ENCODE data around the gene WBP2. TPM values are rescaled to one million over a fixed set of nuclear protein-coding genes. Genes with fewer than 3 reads are reported as not detected.

The WBP2 gene
- total RNA-seq, 2 donors from 2014 or later = 100.0 to 163 TPM

DNA sequence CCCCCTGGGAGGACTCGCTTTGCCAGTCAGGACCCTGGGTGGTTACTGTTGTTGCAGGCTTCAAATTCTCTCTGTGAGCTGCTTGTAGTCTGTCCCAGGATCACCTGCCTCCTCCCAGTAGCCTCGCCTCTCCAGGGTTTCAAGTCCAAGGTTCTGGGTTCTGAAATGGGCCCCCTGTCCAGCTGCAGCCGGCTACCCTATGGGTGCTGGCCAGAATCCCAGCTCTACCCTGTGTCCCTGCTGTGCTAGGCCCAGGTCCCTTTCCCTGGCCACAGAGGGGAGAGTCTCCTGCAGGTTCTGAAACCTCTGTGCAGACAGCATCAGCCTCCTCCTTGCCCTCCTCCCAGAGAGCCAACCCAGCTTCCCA, 32.4 kb downstream of the WBP2 start:
- TF ChIP-seq, protein P1, sequence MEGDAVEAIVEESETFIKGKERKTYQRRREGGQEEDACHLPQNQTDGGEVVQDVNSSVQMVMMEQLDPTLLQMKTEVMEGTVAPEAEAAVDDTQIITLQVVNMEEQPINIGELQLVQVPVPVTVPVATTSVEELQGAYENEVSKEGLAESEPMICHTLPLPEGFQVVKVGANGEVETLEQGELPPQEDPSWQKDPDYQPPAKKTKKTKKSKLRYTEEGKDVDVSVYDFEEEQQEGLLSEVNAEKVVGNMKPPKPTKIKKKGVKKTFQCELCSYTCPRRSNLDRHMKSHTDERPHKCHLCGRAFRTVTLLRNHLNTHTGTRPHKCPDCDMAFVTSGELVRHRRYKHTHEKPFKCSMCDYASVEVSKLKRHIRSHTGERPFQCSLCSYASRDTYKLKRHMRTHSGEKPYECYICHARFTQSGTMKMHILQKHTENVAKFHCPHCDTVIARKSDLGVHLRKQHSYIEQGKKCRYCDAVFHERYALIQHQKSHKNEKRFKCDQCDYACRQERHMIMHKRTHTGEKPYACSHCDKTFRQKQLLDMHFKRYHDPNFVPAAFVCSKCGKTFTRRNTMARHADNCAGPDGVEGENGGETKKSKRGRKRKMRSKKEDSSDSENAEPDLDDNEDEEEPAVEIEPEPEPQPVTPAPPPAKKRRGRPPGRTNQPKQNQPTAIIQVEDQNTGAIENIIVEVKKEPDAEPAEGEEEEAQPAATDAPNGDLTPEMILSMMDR (IDR thresholded peaks at IDR 0.05) = no peak
- DNase-seq (ENCODE audit: low spot score) = no peak
- Histone ChIP-seq H3K9me3 (no peaks in the 10 kb centered on the region), H3K27me3 (no peaks in the 10 kb centered on the region), H3K4me3 (no peak overlapping the region), H3K4me1 (peaks cover 0 to 29% of the 10 kb centered on the region in 2 donors), H3K36me3 (peaks cover 69% of the 10 kb centered on the region), H3K27ac (peak overlapping the region in 1 of 2 donors; percentile 31)

DNA sequence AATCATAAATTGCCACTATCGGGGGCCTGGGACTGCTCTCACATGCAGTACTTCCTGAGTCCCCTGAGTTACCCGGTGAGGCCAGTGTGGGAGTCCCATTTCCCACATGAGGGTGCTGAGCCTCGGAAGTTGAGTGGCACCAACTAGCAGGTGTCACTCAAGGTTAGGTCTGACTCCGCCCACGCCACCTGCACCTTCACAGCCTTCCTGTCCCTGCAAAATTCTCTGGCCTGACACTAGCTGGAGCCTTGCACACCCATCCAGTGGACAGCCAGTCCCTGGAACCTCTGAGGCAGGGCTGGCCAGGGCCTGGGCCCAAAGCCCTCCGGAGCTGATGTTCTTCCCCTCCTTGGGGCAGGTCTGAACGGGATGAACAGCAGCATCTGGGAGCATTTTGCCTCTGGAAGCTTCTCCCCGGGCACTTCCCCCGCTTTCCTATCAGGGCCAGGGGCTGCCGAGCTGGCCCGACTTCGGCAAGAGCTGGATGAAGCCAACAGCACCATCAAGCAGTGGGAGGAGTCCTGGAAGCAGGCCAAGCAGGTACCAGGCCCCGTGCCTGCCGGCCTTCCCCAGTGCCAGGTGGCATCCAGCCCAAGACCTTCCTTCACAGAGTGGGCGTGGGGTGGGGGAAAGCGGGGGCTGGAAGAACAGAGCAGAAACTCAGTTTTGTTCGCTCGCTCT, 32.9 kb downstream of the WBP2 start:
- TF ChIP-seq, protein P1 (IDR thresholded peaks at IDR 0.05) = no peak
- H3K27ac ChIP-seq = peak overlapping the region in 1 of 2 donors; percentile 31
- H3K36me3 ChIP-seq = peaks cover 74% of the 10 kb centered on the region
- no peak for DNase-seq (ENCODE audit: low spot score)
- H3K27me3 ChIP-seq = no peaks in the 10 kb centered on the region
- no peaks in the 10 kb centered on the region for H3K9me3 ChIP-seq
- no peak overlapping the region for H3K4me3 ChIP-seq
- peaks cover 0 to 24% of the 10 kb centered on the region in 2 donors for H3K4me1 ChIP-seq

DNA sequence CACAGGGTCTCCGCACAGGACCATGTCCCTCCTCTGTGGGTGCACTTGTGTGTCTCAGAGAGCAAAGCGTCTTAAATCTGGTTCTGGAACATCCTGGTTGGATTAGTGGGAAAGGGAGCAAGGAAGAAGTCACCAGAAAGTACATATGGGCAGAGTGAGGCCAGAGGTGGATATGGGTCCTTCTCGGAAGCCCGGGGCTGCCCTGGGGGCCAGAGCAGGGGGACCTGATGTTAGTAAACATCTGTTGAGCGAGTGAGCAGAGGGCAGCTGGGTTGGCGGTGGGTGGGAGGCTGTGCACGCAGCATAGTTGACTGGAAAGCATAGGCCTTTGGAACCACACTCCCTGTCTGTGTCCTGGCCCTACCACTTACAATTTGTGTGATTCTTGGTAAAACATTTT, 33.6 kb downstream of the WBP2 start:
- Histone ChIP-seq H3K4me1 (peaks cover 0 to 17% of the 10 kb centered on the region in 2 donors), H3K27me3 (no peaks in the 10 kb centered on the region), H3K9me3 (no peaks in the 10 kb centered on the region), H3K27ac (no peak overlapping the region), H3K36me3 (peaks cover 82% of the 10 kb centered on the region), H3K4me3 (no peak overlapping the region)
- TF ChIP-seq, protein P1 (IDR thresholded peaks at IDR 0.05) = no peak
- no peak for DNase-seq (ENCODE audit: low spot score)

DNA sequence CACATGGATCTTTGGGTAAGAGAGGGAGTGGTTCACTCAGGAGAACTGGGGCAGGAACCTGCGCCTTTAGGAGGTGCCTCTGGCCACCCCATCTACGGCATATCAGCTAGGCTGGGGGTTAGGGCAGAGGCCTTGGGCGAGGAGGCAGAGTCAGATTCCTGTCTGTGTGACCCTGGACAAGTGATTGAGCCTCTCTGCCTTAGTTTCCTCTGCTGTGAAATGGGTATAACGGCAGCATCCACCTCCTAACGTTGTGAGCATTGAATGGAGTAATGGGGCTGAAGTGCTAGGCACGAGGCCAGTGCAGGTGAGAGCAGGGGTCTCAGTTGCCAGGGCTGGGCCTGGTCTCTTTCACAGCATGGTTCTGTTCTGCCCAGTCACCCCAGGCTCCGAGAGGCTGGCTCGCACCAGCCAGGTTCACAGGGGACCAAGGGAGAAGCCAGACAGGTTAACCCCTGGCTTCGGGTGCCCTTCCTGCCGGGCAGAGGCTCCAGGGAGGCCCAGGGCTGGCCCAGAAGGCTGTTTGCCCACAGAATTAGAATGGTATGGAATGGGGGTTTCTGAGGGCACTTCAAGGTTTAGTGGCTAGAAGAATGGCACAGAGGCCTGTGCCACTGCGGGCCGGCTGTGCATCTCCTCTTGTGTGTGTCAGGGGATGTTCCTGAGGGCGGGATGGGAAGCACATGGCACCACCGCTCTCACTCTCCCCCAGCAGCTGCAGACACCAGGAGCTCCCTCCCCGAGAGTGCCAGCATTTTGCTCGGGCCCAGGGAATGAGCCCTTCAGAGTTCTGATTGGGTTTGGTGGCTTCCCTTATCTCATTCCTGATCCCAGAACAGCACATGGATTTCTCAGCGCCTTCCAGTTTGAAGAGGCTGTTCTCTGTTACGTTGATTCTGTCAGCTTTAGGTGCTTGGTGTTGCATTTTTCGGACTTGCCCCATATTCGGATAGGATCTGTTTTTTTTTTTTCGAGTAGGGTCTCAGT, 34.7 kb downstream of the WBP2 start:
- TF ChIP-seq, protein P1 (IDR thresholded peaks at IDR 0.05) = no peak
- Histone ChIP-seq H3K4me3 (no peak overlapping the region), H3K9me3 (no peaks in the 10 kb centered on the region), H3K27ac (no peak overlapping the region), H3K27me3 (no peaks in the 10 kb centered on the region), H3K4me1 (peaks cover 0 to 17% of the 10 kb centered on the region in 2 donors), H3K36me3 (peaks cover 92% of the 10 kb centered on the region)
- no peak for DNase-seq (ENCODE audit: low spot score)

DNA sequence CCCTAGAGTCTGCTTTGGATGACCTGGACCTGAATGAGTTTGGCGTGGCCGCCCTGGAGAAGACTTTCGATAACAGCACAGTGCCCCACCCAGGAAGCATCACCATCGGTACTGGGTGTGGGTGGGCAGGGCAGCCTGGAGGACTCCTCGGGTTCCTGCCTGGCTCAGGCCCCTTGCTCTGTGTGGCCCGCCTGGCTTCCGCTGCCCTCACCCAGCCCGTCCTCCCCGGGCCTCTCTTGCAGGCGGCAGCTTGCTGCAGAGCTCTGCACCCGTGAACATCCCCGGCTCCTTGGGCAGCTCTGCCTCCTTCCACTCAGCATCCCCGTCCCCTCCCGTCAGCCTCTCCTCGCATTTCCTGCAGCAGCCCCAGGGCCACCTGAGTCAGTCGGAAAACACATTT, 35.5 kb downstream of the WBP2 start:
- H3K4me3 ChIP-seq = no peak overlapping the region

More for the DNA sequence above, 35.5 kb downstream of the WBP2 start:
- TF ChIP-seq, protein P1 (IDR thresholded peaks at IDR 0.05) = no peak
- peaks cover 0 to 13% of the 10 kb centered on the region in 2 donors for H3K4me1 ChIP-seq
- no peak overlapping the region for H3K27ac ChIP-seq
- no peak for DNase-seq (ENCODE audit: low spot score)
- H3K36me3 ChIP-seq = peaks cover 98% of the 10 kb centered on the region
- no peaks in the 10 kb centered on the region for H3K9me3 ChIP-seq
- no peaks in the 10 kb centered on the region for H3K27me3 ChIP-seq
